Caco-2 (cell line): ENCODE data around the gene C5orf22. TPM values are rescaled to one million over a fixed set of nuclear protein-coding genes. Genes with fewer than 3 reads are reported as not detected.
"Not testable (repeated sequence)": the region's sequence is repeated elsewhere in the genome, so short reads cannot be mapped to it uniquely, and the experiment has no call there.

Source experiments
- BruUV-seq: library from RNA; stranded (reverse); fragments of 400-500 nt; replicated peaks from 2 replicates; lab custom pipeline; 2021; lab: Mats Ljungman, UMichigan
- CTCF ChIA-PET: fragments of 300-600 bp; sonication (Branson Sonifier 250); formaldehyde crosslinking; loops from one replicate; lab custom pipeline; 2022; ENCODE audit warnings: antibody characterized with exemption; lab: Charles Lee
- POLR2A ChIA-PET: fragments of 300-600 bp; sonication (Branson Sonifier 250); formaldehyde crosslinking; loops from one replicate; lab custom pipeline; 2022; ENCODE audit warnings: antibody characterized with exemption; lab: Charles Lee
- DNase-seq, 2 experiments: peaks; one replicate each; pipeline versions ENCODE4 v3.0.0 to v3.0.0-alpha.2; 2020 to 2022
- H3K27me3 ChIP-seq: replicated peaks from 2 replicates; pipeline ENCODE4 v1.6.0; 2011; ENCODE audit warnings: low read length; ENCODE audit not compliant: control insufficient read depth, insufficient read depth
- H3K36me3 ChIP-seq: 2 replicates; pipeline ENCODE4 v1.5.1; 2011; ENCODE audit warnings: low read length; ENCODE audit not compliant: control insufficient read depth, insufficient read depth
- H3K4me1 ChIP-seq: fragments of 250-450 bp; sonication (Bioruptor Pico); 2 replicates; pipeline ENCODE4 v1.5.1; 2020; ENCODE audit warnings: mild to moderate bottlenecking
- H3K4me3 ChIP-seq: 2 replicates; pipeline ENCODE4 v1.5.1; 2011; ENCODE audit warnings: low read depth, mild to moderate bottlenecking, control low read depth, low read length
- H3K9me3 ChIP-seq: fragments of 250-450 bp; sonication (Bioruptor Pico); 2 replicates; pipeline ENCODE4 v1.5.1; 2020; ENCODE audit warnings: mild to moderate bottlenecking, moderate library complexity
- H3K27ac Mint-ChIP-seq: one replicate; pipeline ENCODE4 v1.8.0; 2022; ENCODE audit warnings: mixed read lengths; ENCODE audit not compliant: unreplicated experiment
- H3K27me3 Mint-ChIP-seq: one replicate; pipeline ENCODE4 v1.8.0; 2022; ENCODE audit warnings: mixed read lengths; ENCODE audit not compliant: insufficient read depth, unreplicated experiment
- H3K36me3 Mint-ChIP-seq: one replicate; pipeline ENCODE4 v1.8.0; 2022; ENCODE audit warnings: mild to moderate bottlenecking, mixed read lengths; ENCODE audit not compliant: insufficient read depth, unreplicated experiment
- H3K4me1 Mint-ChIP-seq: one replicate; pipeline ENCODE4 v1.8.0; 2022; ENCODE audit warnings: low read depth, mixed read lengths; ENCODE audit not compliant: unreplicated experiment
- H3K4me3 Mint-ChIP-seq: one replicate; pipeline ENCODE4 v1.8.0; 2022; ENCODE audit warnings: mild to moderate bottlenecking, moderate library complexity, mixed read lengths; ENCODE audit not compliant: unreplicated experiment
- H3K9me3 Mint-ChIP-seq: one replicate; pipeline ENCODE4 v1.8.0; 2022; ENCODE audit warnings: mixed read lengths; ENCODE audit not compliant: unreplicated experiment
- CTCF ChIP-seq, 2 experiments: fragments of 200-600 bp in 1 of 2; IDR thresholded peaks; 1 replicate in 1 of 2; 2 replicates in 1 of 2; pipeline versions ENCODE4 v1.5.1 to v1.8.0; 2011 to 2022; ENCODE audit warnings: antibody characterized with exemption in 1 of 2, control low read depth in 1 of 2, inconsistent platforms in 1 of 2, low read depth in 1 of 2, low read length in 1 of 2, mild to moderate bottlenecking in 1 of 2, moderate library complexity in 1 of 2; ENCODE audit not compliant: insufficient read depth in 1 of 2, severe bottlenecking in 1 of 2, unreplicated experiment in 1 of 2
- intact Hi-C: fragments of 100-400 bp; cut with micrococcal nuclease; formaldehyde crosslinking; loops from one replicate; pipeline ENCODE4 v1.10.0; 2022; ENCODE audit not compliant: unreplicated experiment
- total RNA-seq: library from RNA; stranded (reverse); gene quantifications from 2 replicates; pipeline ENCODE4 v1.2.3, GENCODE V29; 2022

Gene C5orf22
- total RNA-seq, 1 experiment from 2014 or later, result 27.9 TPM

GRCh38 chr5:31563216-31563615 lies 31.1 kb downstream of the C5orf22 start:
- Mint-ChIP-seq H3K27ac (no peak overlapping the region), H3K4me3 (no peak overlapping the region), H3K27me3 (no peaks in the 10 kb centered on the region), H3K9me3 (peaks cover 24% of the 10 kb centered on the region), H3K4me1 (no peaks in the 10 kb centered on the region), H3K36me3 (no peaks in the 10 kb centered on the region)
- intact Hi-C loops, result no loop called here
- no TSS peak for BruUV-seq
- no peak overlapping the region for H3K4me3 ChIP-seq
- no peaks in the 10 kb centered on the region for H3K4me1 ChIP-seq
- ChIA-PET POLR2A (no interaction called here), CTCF (interaction anchor here (0.7 kb wide), 1 partner anchor 98 kb away, joined by 13 read pairs; no protein-coding TSS in a partner anchor)
- DNase-seq, result no peak
- no peaks in the 10 kb centered on the region for H3K27me3 ChIP-seq
- TF ChIP-seq CTCF (IDR thresholded peaks at IDR 0.05; ENCODE audit: insufficient read depth in 1 of 2, low read depth in 1 of 2, low read length in 1 of 2, severe bottlenecking in 1 of 2, unreplicated experiment in 1 of 2), result no peak
- no peaks in the 10 kb centered on the region for H3K36me3 ChIP-seq
- peaks cover 15% of the 10 kb centered on the region for H3K9me3 ChIP-seq

- H3K27me3 Mint-ChIP-seq, H3K4me1 ChIP-seq, DNase-seq, POLR2A ChIA-PET, BruUV-seq, H3K4me3 Mint-ChIP-seq, H3K36me3 Mint-ChIP-seq, H3K4me3 ChIP-seq, H3K36me3 ChIP-seq, intact Hi-C loops, H3K27ac Mint-ChIP-seq, H3K27me3 ChIP-seq, H3K4me1 Mint-ChIP-seq, CTCF ChIA-PET: not testable (repeated sequence)
- peaks cover 24% of the 10 kb centered on the region for H3K9me3 Mint-ChIP-seq
- peaks cover 15% of the 10 kb centered on the region for H3K9me3 ChIP-seq
Measured at GRCh38 chr5:31566362-31566761, 34.3 kb downstream of the C5orf22 start.

GRCh38 chr5:31568302-31568835 lies 36.3 kb downstream of the C5orf22 start:
- intact Hi-C loops, result no loop called here
- Mint-ChIP-seq H3K4me1 (no peaks in the 10 kb centered on the region), H3K27me3 (peaks cover 9% of the 10 kb centered on the region), H3K27ac (no peak overlapping the region), H3K9me3 (peaks cover 24% of the 10 kb centered on the region), H3K36me3 (no peaks in the 10 kb centered on the region), H3K4me3 (no peak overlapping the region)
- TF ChIP-seq CTCF (IDR thresholded peaks at IDR 0.05; ENCODE audit: insufficient read depth in 1 of 2, low read depth in 1 of 2, low read length in 1 of 2, severe bottlenecking in 1 of 2, unreplicated experiment in 1 of 2), result no peak
- Histone ChIP-seq H3K4me3 (no peak overlapping the region), H3K9me3 (peaks cover 15% of the 10 kb centered on the region), H3K4me1 (no peaks in the 10 kb centered on the region), H3K27me3 (no peaks in the 10 kb centered on the region), H3K36me3 (no peaks in the 10 kb centered on the region)
- ChIA-PET CTCF (interaction anchor here (0.7 kb wide), 1 partner anchor 699 kb away, joined by 4 read pairs; no protein-coding TSS in a partner anchor), POLR2A (no interaction called here)
- no TSS peak for BruUV-seq
- no peak for DNase-seq
